ENCODE data around the gene HS1BP3.

DNA sequence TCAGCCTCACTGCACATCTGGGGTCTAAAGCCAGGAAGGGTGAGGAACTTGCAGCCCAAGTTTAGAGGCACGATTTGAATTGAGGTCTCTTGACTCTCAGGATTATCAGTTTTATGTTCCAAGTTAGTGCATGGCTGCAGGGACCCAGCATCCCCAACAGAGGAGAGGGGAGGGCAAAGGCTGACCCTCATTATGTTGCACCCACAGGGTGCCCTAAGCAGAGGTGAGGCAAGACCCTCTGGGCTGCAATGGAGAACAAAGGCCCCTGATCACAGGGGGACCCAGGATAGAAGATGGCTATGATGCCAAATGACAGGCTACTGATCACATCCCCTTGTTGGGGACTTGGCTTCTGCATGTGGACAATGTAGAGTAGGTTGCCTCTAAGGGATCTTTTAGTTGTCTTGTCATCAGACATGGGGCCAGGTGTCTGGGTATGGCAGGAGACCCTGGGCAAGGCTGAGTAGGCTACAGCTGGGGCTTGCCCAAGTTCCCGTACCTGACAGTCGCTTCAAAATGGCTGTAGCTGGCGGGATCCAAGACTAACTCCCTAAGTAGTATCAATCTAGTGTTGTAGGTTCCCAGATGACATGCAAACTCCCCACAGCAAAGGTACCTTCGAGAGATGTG lies 11.5 kb upstream of the HS1BP3 start:
- TF ChIP-seq, protein P1, sequence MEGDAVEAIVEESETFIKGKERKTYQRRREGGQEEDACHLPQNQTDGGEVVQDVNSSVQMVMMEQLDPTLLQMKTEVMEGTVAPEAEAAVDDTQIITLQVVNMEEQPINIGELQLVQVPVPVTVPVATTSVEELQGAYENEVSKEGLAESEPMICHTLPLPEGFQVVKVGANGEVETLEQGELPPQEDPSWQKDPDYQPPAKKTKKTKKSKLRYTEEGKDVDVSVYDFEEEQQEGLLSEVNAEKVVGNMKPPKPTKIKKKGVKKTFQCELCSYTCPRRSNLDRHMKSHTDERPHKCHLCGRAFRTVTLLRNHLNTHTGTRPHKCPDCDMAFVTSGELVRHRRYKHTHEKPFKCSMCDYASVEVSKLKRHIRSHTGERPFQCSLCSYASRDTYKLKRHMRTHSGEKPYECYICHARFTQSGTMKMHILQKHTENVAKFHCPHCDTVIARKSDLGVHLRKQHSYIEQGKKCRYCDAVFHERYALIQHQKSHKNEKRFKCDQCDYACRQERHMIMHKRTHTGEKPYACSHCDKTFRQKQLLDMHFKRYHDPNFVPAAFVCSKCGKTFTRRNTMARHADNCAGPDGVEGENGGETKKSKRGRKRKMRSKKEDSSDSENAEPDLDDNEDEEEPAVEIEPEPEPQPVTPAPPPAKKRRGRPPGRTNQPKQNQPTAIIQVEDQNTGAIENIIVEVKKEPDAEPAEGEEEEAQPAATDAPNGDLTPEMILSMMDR (IDR thresholded peaks at IDR 0.05; ENCODE audit: extremely low read depth in 1 of 2, insufficient read depth in 1 of 2, low read depth in 1 of 2, low read length in 2 of 2): no peak
- TF ChIP-seq POLR2A (IDR thresholded peaks at IDR 0.05; ENCODE audit: low read depth, low read length) (no peak), EZH2 (IDR thresholded peaks at IDR 0.05; ENCODE audit: borderline replicate concordance, low read depth, low read length, severe bottlenecking) (no peak), POLR2AphosphoS5 (IDR thresholded peaks at IDR 0.05; ENCODE audit: insufficient read depth, low read depth, low read length) (no peak), GATA2 (IDR thresholded peaks at IDR 0.05; ENCODE audit: insufficient read depth, insufficient read length, low read depth, low read length) (no peak), JUN (IDR thresholded peaks at IDR 0.05; ENCODE audit: borderline replicate concordance, insufficient read depth, insufficient read length, low read depth) (no peak), MYC (IDR thresholded peaks at IDR 0.05; ENCODE audit: low read depth, low read length) (no peak)
- TF ChIP-seq, protein P2, sequence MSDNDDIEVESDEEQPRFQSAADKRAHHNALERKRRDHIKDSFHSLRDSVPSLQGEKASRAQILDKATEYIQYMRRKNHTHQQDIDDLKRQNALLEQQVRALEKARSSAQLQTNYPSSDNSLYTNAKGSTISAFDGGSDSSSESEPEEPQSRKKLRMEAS (IDR thresholded peaks at IDR 0.05; ENCODE audit: insufficient read depth, insufficient read length): no peak
